ENCODE results near the gene FGD4.

DNA sequence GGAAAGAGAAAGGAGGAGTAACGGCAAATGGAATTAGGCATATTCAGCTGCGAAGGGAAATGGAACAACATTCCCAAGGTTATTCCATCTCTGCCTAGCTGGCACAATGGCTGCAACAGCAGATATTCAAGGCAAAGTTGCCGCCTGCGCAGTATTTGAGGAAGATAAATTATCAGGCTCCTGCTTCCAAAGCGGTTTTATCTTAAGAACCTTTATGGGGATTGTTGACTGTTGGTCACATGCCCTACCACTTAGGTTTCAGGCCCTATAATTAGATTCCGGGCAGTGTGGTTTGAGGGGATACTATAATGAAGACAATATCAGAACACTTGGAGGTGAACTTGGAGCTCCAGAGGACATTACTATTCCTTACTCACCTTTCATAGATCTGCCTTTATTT lies 99.7 kb downstream of the FGD4 start:
- TF ChIP-seq, protein P1, sequence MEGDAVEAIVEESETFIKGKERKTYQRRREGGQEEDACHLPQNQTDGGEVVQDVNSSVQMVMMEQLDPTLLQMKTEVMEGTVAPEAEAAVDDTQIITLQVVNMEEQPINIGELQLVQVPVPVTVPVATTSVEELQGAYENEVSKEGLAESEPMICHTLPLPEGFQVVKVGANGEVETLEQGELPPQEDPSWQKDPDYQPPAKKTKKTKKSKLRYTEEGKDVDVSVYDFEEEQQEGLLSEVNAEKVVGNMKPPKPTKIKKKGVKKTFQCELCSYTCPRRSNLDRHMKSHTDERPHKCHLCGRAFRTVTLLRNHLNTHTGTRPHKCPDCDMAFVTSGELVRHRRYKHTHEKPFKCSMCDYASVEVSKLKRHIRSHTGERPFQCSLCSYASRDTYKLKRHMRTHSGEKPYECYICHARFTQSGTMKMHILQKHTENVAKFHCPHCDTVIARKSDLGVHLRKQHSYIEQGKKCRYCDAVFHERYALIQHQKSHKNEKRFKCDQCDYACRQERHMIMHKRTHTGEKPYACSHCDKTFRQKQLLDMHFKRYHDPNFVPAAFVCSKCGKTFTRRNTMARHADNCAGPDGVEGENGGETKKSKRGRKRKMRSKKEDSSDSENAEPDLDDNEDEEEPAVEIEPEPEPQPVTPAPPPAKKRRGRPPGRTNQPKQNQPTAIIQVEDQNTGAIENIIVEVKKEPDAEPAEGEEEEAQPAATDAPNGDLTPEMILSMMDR (IDR thresholded peaks at IDR 0.05), result no peak
- no peak for TF ChIP-seq POLR2A (IDR thresholded peaks at IDR 0.05)
